OCI-LY7 (cell line): ENCODE measurements around the gene REM1. TPM values are rescaled to one million over a fixed set of nuclear protein-coding genes. Genes with fewer than 3 reads are reported as not detected.
A peak's percentile ranks its signal among the peaks of the same experiment; 100 is the strongest.
"Not testable (repeated sequence)": the region's sequence is repeated elsewhere in the genome, so short reads cannot be mapped to it uniquely, and the experiment has no call there.

Source experiments
- Bru-seq: library from RNA; stranded (reverse); fragments of 400-500 nt; gene quantifications from one replicate; lab custom pipeline; 2021; lab: Mats Ljungman, UMichigan
- BruChase-seq, 2 experiments: library from RNA; stranded (reverse); fragments of 400-500 nt; gene quantifications; one replicate each; lab custom pipeline; 2021; lab: Mats Ljungman, UMichigan
- BruUV-seq: library from RNA; stranded (reverse); fragments of 400-500 nt; replicated peaks from 2 replicates; lab custom pipeline; 2021; lab: Mats Ljungman, UMichigan
- CTCF ChIA-PET: fragments of 300-600 bp; sonication (Branson Sonifier 250); formaldehyde crosslinking; loops from one replicate; lab custom pipeline; 2022; ENCODE audit warnings: antibody characterized with exemption; ENCODE audit not compliant: unreplicated experiment; lab: Charles Lee
- POLR2A ChIA-PET: fragments of 300-600 bp; sonication (Branson Sonifier 250); formaldehyde crosslinking; loops from one replicate; lab custom pipeline; 2022; ENCODE audit warnings: antibody characterized with exemption; lab: Charles Lee
- DNase-seq: peaks from one replicate; pipeline ENCODE4 v3.0.0-alpha.2; 2015; ENCODE audit warnings: low spot score
- H2AFZ ChIP-seq: fragments of 200-600 bp; sonication (generic), shearing (Covaris generic); 2 replicates; pipeline ENCODE4 v1.6.1; 2014; ENCODE audit warnings: mild to moderate bottlenecking, antibody characterized with exemption, low read length, moderate library complexity
- H3K27ac ChIP-seq: fragments of 200-600 bp; sonication (generic); 2 replicates; pipeline ENCODE4 v1.5.1; 2014; ENCODE audit warnings: mixed run types, low read depth, mild to moderate bottlenecking, moderate library complexity, low read length, inconsistent platforms; ENCODE audit not compliant: poor library complexity, severe bottlenecking
- H3K36me3 ChIP-seq: fragments of 200-600 bp; sonication (generic); 2 replicates; pipeline ENCODE4 v1.6.1; 2014; ENCODE audit warnings: mild to moderate bottlenecking, antibody characterized with exemption, low read length, moderate library complexity, mixed read lengths; ENCODE audit not compliant: insufficient read depth
- H3K4me1 ChIP-seq: fragments of 200-600 bp; sonication (generic); 2 replicates; pipeline ENCODE4 v1.5.1; 2014; ENCODE audit warnings: mild to moderate bottlenecking, low read length; ENCODE audit not compliant: insufficient read depth, poor library complexity, severe bottlenecking
- H3K4me2 ChIP-seq: fragments of 200-600 bp; sonication (generic); 2 replicates; pipeline ENCODE4 v1.6.1; 2014; ENCODE audit warnings: mild to moderate bottlenecking, low read length
- H3K4me3 ChIP-seq: fragments of 200-600 bp; sonication (generic); 2 replicates; pipeline ENCODE4 v1.5.1; 2014; ENCODE audit warnings: mild to moderate bottlenecking, low read depth, low read length; ENCODE audit not compliant: poor library complexity, severe bottlenecking
- H3K79me2 ChIP-seq: fragments of 200-600 bp; sonication (generic); 2 replicates; pipeline ENCODE4 v1.6.1; 2016; ENCODE audit warnings: low read depth, mild to moderate bottlenecking, low read length, moderate library complexity, mixed read lengths; ENCODE audit not compliant: insufficient read depth
- H3K9me2 ChIP-seq: fragments of 200-600 bp; sonication (generic); 2 replicates; pipeline ENCODE4 v1.6.1; 2016; ENCODE audit warnings: mild to moderate bottlenecking, low read length, mixed read lengths; ENCODE audit not compliant: insufficient read depth
- H3K9me3 ChIP-seq: fragments of 200-600 bp; sonication (generic); 2 replicates; pipeline ENCODE4 v1.6.1; 2014; ENCODE audit warnings: mild to moderate bottlenecking, mixed run types, low read length, mixed read lengths
- H4K20me1 ChIP-seq: fragments of 200-600 bp; sonication (generic); 2 replicates; pipeline ENCODE4 v1.6.1; 2014; ENCODE audit warnings: mild to moderate bottlenecking, antibody characterized with exemption, low read length, moderate library complexity, mixed read lengths; ENCODE audit not compliant: insufficient read depth
- EZH2phosphoT487 ChIP-seq: fragments of 200-600 bp; sonication (generic); IDR thresholded peaks from 2 replicates; pipeline ENCODE4 v1.6.1; 2018; ENCODE audit warnings: low read depth, borderline replicate concordance, mild to moderate bottlenecking, mixed run types, antibody characterized with exemption, low read length, moderate library complexity, mixed read lengths
- intact Hi-C: fragments of 100-400 bp; cut with micrococcal nuclease; formaldehyde crosslinking; loops from one replicate; pipeline ENCODE4 v1.10.0; 2022; ENCODE audit not compliant: unreplicated experiment
- long read RNA-seq: library from polyadenylated mRNA; stranded (forward); transcript quantifications from one replicate; pipeline ENCODE4 v2.0.0, GENCODE V29; 2022
- total RNA-seq, 2 experiments: library from RNA; depleted of rRNA in 1 of 2; stranded (reverse); fragments of >200 nt in 1 of 2; shearing (Covaris generic) in 1 of 2; gene quantifications; 2 replicates each; pipeline ENCODE4 v1.2.3, GENCODE V29; 2014 to 2022
- TF ChIP-seq, protein P1 (sequence below): fragments of 200-600 bp; sonication (generic); conservative IDR thresholded peaks from 2 replicates; pipeline ENCODE4 v1.5.1; 2014; ENCODE audit warnings: mild to moderate bottlenecking, antibody characterized with exemption, low read length, moderate library complexity, mixed read lengths

Gene REM1, protein sequence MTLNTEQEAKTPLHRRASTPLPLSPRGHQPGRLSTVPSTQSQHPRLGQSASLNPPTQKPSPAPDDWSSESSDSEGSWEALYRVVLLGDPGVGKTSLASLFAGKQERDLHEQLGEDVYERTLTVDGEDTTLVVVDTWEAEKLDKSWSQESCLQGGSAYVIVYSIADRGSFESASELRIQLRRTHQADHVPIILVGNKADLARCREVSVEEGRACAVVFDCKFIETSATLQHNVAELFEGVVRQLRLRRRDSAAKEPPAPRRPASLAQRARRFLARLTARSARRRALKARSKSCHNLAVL
- not detected in 2 replicates for total RNA-seq (2014; rRNA removed; shearing (Covaris generic))
- not detected in 2 replicates for total RNA-seq (2022)
- percentile 19 among the genes with signal in this experiment for Bru-seq, nascent RNA
- BruChase-seq, experiment 1, labeled RNA remaining after a 6-hour chase = not detected
- not detected for BruChase-seq, experiment 2, labeled RNA remaining after a 2-hour chase
- long read RNA-seq = 0 reads

DNA sequence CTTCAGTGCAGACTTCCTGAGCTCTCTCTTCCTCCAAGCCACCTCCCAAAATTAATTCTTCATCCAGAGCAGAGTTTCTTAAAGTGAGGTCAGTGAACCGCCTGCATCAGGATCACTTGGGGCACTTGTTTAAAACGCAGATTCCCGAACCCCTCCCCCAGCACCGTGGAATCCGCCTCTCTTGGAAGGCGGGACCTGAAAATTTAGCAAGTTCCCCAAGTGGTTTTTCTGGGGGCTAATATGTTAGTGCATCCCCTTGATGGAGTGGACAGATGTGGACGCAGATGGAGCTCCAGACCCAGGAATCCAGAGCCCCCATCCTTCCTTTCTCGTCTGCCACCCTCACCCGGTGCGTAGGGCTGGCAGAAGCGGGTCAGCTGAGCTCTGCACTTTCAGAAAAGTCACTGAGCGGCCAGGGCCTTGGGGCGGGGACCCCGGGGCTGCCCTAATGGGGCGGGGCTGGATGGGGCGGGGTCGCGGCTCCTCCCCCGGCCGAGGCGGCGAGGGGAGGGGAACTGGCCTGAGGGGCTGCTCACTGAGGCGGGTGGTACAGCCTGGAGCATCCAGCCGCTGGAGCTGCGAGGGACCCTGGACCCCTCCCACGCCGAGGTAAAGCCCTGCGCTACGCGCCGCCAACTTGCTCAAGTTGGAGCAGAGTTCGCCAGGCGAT is at the start of gene REM1, which contains the start of gene DEFB124:
Gene REM1 (plus strand): TSS at position 531 of the 670 bp plus-strand sequence. CDS start 1,158 bp downstream, outside the sequence.
Gene DEFB124 (minus strand): TSS at position 370 of the 670 bp plus-strand sequence. CDS start 2,114 bp downstream, outside the sequence.
- Histone ChIP-seq H3K4me2 (peak within 1 kb of the TSS; percentile 71), H3K4me1 (peaks cover 28% of the 10 kb centered on the region), H4K20me1 (no peaks in the 10 kb centered on the region), H3K9me2 (no peaks in the 10 kb centered on the region), H2AFZ (peak within 1 kb of the TSS; percentile 82), H3K36me3 (no peaks in the 10 kb centered on the region), H3K79me2 (no peaks in the 10 kb centered on the region), H3K4me3 (peak within 1 kb of the TSS; percentile 23), H3K27ac (peak within 1 kb of the TSS; percentile 60), H3K9me3 (no peaks in the 10 kb centered on the region)
- no peak for TF ChIP-seq EZH2phosphoT487
- TF ChIP-seq, protein P1, sequence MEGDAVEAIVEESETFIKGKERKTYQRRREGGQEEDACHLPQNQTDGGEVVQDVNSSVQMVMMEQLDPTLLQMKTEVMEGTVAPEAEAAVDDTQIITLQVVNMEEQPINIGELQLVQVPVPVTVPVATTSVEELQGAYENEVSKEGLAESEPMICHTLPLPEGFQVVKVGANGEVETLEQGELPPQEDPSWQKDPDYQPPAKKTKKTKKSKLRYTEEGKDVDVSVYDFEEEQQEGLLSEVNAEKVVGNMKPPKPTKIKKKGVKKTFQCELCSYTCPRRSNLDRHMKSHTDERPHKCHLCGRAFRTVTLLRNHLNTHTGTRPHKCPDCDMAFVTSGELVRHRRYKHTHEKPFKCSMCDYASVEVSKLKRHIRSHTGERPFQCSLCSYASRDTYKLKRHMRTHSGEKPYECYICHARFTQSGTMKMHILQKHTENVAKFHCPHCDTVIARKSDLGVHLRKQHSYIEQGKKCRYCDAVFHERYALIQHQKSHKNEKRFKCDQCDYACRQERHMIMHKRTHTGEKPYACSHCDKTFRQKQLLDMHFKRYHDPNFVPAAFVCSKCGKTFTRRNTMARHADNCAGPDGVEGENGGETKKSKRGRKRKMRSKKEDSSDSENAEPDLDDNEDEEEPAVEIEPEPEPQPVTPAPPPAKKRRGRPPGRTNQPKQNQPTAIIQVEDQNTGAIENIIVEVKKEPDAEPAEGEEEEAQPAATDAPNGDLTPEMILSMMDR = no peak
- intact Hi-C loops = no loop called here
- BruUV-seq = no TSS peak
- ChIA-PET POLR2A (interaction anchor here (1.0 to 1.2 kb wide), 3 partner anchors 16 to 28 kb away, joined by 3 to 4 read pairs (median 4); no protein-coding TSS in a partner anchor), CTCF (interaction anchor here (2.2 kb wide), 1 partner anchor 28 kb away, joined by 8 read pairs; no protein-coding TSS in a partner anchor)
- no peak for DNase-seq

DNA sequence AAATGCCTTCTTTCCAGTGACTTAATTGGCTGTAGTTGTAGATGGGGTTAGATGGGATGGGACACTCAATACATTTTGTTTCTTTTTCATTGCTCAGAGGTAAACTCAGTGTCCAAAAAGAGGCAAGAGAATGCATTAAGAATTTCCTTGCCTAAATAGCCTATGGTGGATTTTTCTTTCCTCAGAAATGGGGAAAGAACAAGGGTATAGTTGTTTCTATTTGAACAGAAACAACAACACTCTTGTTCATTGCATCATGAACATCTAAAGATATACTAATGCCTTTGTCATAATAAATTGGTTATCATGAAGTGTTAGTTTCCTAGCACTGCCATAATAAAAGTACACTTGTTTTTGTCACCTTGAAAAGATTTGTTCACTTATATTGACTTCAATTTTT is 49.3 kb upstream of the REM1 start:
- no peak overlapping the region for H3K27ac ChIP-seq
- no peaks in the 10 kb centered on the region for H3K79me2 ChIP-seq
- TF ChIP-seq, protein P1 = no peak
- TF ChIP-seq EZH2phosphoT487 = no peak
- no peaks in the 10 kb centered on the region for H3K9me2 ChIP-seq
- H2AFZ ChIP-seq = no peak overlapping the region
- no peak overlapping the region for H3K4me3 ChIP-seq
- ChIA-PET POLR2A (no interaction called here), CTCF (no interaction called here)
- BruUV-seq = no TSS peak
- no peaks in the 10 kb centered on the region for H4K20me1 ChIP-seq
- intact Hi-C loops = no loop called here
- H3K4me2 ChIP-seq = no peak overlapping the region
- H3K36me3 ChIP-seq = no peaks in the 10 kb centered on the region
- DNase-seq = no peak
- H3K4me1 ChIP-seq = no peaks in the 10 kb centered on the region
- H3K9me3 ChIP-seq = no peaks in the 10 kb centered on the region

DNA sequence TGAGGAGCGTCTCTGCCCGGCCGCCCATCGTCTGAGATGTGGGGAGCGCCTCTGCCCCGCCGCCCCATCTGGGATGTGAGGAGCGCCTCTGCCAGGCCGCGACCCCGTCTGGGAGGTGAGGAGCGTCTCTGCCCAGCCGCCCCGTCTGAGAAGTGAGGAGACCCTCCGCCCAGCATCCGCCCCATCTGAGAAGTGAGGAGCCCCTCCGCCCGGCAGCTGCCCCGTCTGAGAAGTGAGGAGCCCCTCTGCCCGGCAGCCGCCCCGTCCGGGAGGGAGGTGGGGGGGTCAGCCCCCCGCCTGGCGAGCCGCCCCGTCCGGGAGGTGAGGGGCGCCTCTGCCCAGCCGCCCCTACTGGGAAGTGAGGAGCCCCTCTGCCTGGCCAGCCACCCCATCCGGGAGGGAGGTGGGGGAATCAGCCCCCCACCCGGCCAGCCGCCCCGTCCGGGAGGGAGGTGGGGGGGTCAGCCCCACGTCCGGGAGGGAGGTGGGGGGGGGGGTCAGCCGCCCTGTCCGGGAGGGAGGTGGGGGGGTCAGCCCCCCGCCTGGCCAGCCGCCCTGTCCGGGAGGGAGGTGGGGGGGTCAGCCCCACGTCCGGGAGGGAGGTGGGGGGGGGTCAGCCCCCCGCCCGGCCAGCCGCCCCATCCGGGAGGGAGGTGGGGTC is 48.1 kb upstream of the REM1 start:
- CTCF ChIA-PET, H3K27ac ChIP-seq, H3K36me3 ChIP-seq, H2AFZ ChIP-seq, DNase-seq, BruUV-seq, POLR2A ChIA-PET, intact Hi-C loops, H4K20me1 ChIP-seq, H3K9me3 ChIP-seq, H3K4me3 ChIP-seq, H3K79me2 ChIP-seq, H3K4me1 ChIP-seq, H3K9me2 ChIP-seq, H3K4me2 ChIP-seq: not testable (repeated sequence)

DNA sequence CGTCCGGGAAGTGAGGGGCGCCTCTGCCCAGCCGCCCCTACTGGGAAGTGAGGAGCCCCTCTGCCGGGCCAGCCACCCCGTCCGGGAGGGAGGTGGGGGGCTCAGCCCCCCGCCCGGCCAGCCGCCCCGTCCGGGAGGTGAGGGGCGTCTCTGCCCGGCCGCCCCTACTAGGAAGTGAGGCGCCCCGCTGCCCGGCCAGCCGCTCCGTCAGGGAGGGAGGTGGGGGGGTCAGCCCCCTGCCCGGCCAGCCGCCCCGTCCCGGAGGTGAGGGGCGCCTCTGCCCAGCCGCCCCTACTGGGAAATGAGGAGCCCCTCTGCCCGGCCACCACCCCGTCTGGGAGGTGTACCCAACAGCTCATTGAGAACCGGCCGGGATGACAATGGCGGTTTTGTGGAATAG is 47.5 kb upstream of the REM1 start:
- BruUV-seq, H3K4me1 ChIP-seq, H3K4me3 ChIP-seq, H3K79me2 ChIP-seq, H2AFZ ChIP-seq, H3K36me3 ChIP-seq, CTCF ChIA-PET, intact Hi-C loops, POLR2A ChIA-PET, H4K20me1 ChIP-seq, H3K27ac ChIP-seq, DNase-seq, H3K9me3 ChIP-seq, H3K4me2 ChIP-seq, H3K9me2 ChIP-seq: not testable (repeated sequence)
